ENCODE data around the gene CERS3. TPM values are rescaled to one million over a fixed set of nuclear protein-coding genes. Genes with fewer than 3 reads are reported as not detected.

Gene CERS3
- total and polyA plus RNA-seq, 10 of the 15 experiments (the other 5 are each of a cell fraction or from before 2014, with no cell fraction given): not detected

- FAIRE-seq (no peak), DNase-seq (ENCODE audit: low read depth, low spot score) (no peak), ATAC-seq (no peak)
- in situ Hi-C loops (cut with MboI) (no loop called here), intact Hi-C loops (cut with micrococcal nuclease; ENCODE audit: unreplicated experiment) (no loop called here)
- Histone ChIP-seq H3K79me2 (ENCODE audit: control insufficient read depth, insufficient read depth, low read length) (no peaks in the 10 kb centered on the region), H3K4me2 (ENCODE audit: control insufficient read depth, insufficient read depth) (no peak overlapping the region), H3K9me3 (replicated peaks; ENCODE audit: control insufficient read depth, insufficient read depth, low read length) (no peaks in the 10 kb centered on the region; the same call in 2 of the 3 replicates), H3K9ac (ENCODE audit: control insufficient read depth, insufficient read depth, low read length) (no peak overlapping the region), H3K27ac (ENCODE audit: control insufficient read depth, insufficient read depth) (no peak overlapping the region), H3K4me3 (no peak overlapping the region), H2AFZ (ENCODE audit: control insufficient read depth, low read depth, low read length) (no peak overlapping the region), H3K4me1 (ENCODE audit: control insufficient read depth, insufficient read depth, low read length) (no peaks in the 10 kb centered on the region), H3K27me3 (replicated peaks in 1 of 2; ENCODE audit: control insufficient read depth in 2 of 2, insufficient read depth in 2 of 2, low read length in 1 of 2) (no peaks in the 10 kb centered on the region), H3K36me3 (ENCODE audit: control insufficient read depth in 2 of 2, insufficient read depth in 2 of 2, low read length in 1 of 2) (no peaks in the 10 kb centered on the region), H4K20me1 (ENCODE audit: control insufficient read depth, insufficient read depth) (no peaks in the 10 kb centered on the region)
- RAD21 ChIA-PET (ENCODE audit: unreplicated experiment): no interaction called here
- SMC1A ChIA-PET (ENCODE audit: uncharacterized antibody, unreplicated experiment): no interaction called here
- POLR2A ChIA-PET: no interaction called here
- no TSS peak for BruUV-seq (replicated peaks)
- 97% methylated on average over 2 of the region's 2 CpGs for WGBS (ENCODE audit: insufficient coverage, insufficient replicate concordance, low lambda C conversion rate, missing lambda C conversion rate)
- TF ChIP-seq ZSCAN29 (IDR thresholded peaks at IDR 0.05) (no peak), YBX1 (IDR thresholded peaks at IDR 0.05) (no peak), TCF7 (IDR thresholded peaks at IDR 0.05; ENCODE audit: borderline replicate concordance) (no peak), ZBED1 (IDR thresholded peaks at IDR 0.05; ENCODE audit: borderline replicate concordance) (no peak), STAT3 (IDR thresholded peaks at IDR 0.05; ENCODE audit: low read depth, low read length) (no peak), POLR2A (IDR thresholded peaks at IDR 0.05; ENCODE audit: low read depth, low read length) (no peak), ZBTB4 (CRISPR knock-in tag; IDR thresholded peaks at IDR 0.05) (no peak), IRF4 (IDR thresholded peaks at IDR 0.05; ENCODE audit: low read depth, low read length) (no peak), NKRF (conservative IDR thresholded peaks at IDR 0.05) (no peak), TBL1XR1 (IDR thresholded peaks at IDR 0.05; ENCODE audit: low read depth, low read length) (no peak)
- CTCF ChIA-PET: interaction anchor here (0.9 kb wide), 1 partner anchor 120 kb away, joined by 3 read pairs; no protein-coding TSS in a partner anchor
Measured at GRCh38 chr15:100559330-100559729, 30.6 kb upstream of the CERS3 start.
